NCI-H1694 (cell line): ENCODE measurements around the gene RFX1.

Experiments used
- DNase-seq: peaks from one replicate; lab custom pipeline; 2025; lab: John Stamatoyannopoulos, UW

Gene RFX1

DNA sequence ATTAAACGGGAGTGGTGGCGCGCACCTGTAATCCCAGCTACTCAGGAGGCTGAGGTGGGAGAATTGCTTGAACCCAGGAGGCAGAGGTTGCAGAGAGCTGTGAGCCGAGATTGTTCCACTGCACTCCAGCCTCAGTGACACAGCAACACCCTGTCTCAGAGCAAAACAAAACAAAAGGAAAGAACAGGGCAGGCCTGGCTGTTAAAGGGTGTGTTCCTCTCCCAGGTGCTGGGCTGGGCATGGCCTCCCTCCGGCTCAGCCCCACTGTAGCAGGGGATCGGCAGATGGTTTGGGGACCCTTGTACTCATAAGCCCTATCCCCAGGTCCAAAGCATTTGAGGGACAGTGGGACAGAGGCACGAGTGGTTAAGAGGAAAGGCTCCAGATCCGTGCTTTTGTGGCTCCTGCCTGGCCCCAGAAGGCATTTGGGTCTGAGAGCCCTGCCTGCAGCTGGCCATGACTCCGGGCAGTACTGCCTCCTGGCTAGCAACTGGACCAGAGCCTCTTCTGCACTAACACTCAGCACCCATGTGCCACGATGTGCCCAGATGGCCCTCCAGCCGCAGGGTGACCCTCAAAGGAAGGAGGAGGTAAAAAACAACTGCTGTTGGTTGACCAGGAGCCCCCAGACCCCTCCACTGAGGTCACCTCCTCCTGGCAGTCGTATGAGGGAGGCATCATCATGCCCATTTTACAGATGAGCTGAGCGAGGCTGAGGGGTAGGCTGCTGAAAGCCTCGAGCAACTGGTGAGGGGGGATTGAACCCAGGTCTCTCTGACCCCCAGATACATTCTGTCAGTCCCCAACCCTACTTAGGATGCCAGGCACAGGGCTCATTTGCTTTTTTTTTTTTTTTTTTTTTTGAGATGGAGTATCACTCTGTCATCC is 10.0 kb downstream of the RFX1 start:
- no peak for DNase-seq

DNA sequence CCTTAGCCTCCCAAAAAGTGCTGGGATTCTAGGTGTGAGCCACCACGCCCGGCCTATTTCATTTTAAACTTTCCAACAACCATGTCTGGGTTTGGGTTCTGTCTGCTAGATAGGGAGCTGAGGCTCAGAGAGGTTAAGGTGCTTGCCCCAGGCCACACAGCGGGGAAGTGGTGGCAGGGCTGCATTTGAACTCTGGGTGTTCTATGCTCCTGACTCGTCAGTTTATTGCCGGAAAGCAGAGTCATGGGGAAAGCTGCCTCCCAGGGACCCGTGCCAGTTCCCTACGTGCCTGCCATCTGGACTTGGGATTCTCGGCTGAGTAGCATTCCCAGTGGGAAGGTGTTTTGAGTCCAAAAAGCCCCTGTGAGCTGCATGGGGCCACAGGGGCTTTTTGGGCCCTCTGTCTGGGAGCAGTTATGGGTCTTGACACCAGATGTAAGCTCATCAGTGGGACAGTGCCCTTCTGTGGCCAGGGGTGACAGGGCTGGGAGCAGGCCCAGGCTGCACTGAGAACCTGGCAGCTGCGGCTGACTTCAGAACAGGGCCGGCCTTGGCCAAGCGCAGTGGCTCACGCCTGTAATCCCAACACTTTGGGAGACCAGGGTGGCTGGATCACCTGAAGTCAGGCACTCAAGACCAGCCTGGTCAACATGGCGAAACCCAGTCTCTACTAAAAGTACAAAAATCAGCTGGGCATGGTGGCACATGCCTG is 10.9 kb downstream of the RFX1 start:
- peak; percentile 42 for DNase-seq

DNA sequence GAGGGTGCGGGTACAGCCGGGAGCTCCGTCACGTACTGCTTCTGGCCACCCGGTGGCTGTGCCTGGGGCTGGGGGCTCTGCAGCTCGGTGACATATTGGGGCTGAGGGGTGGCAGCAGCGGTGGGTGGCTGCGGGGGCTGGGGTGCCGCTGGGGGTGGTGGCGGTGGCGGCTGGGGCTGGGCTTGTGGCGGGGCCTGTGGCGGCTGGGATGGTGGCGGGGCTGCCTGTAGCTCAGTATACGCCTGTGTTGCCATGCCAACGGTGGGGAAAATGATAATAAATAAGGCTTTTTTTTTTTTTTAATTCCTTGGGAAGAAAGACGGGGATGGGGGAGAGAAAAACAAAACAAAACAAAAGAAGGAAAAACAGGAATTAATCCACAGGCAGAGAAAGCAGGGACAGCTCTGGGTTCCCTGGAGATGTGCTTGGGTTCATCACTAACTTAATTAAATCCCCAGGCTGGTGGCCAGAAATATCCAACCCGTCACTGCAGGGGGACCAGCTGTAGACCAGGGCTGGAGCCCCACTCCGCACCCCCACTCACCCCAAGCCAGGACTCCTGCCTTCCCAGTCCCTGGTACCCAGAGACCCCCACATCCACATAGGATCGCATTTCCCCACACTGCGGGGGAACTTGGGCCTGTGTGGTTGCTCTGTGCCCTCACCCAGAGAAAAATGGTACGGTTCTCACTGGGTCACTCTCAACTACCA is 12.4 kb downstream of the RFX1 start:
- DNase-seq, result no peak

DNA sequence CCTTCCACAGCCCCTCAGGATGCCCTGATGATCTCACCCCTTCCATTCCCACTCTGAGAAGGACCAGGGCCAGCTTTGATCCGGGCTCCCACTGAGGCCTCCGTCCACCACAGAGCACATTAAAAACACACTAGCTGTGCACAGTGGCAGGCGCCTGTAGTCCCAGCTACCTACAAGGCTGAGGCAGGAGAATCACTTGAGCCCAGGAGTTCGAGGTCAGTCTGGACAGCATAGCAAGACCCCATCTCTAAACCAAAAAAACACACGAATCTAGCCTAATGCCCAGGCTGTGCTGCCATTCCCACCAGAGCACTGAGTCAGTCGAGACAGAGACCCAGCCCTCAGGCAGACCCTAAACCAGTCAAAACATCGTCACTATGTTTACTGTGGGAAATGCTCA is 14.1 kb downstream of the RFX1 start:
- DNase-seq, result no peak

DNA sequence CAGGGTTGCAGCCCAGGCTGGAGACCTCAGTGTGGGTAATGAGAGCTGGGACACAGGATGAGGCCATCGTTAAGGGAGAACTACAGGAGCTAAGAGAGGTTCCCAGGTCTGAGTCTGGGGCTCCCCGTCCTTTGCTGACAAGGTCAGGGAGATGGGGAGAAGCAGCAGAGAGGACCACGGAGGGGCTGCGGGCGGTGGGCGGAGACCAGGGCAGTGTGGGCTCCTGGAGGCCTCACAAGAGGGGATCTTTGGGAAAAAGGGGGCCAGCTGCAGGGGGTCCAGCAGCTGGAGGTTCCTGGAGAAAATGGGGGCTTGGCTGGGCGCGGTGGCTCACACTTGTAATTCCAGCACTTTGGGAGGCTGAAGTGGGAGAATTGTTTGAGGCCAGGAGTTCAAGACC is 16.0 kb downstream of the RFX1 start:
- DNase-seq, result no peak

- no peak for DNase-seq
These were observed 16.6 kb downstream of the RFX1 start for GRCh38 chr19:13989487-13989886.

- DNase-seq, result no peak
These were observed 18.8 kb downstream of the RFX1 start for GRCh38 chr19:13987101-13987890.

- no peak for DNase-seq
These were observed 19.7 kb downstream of the RFX1 start for GRCh38 chr19:13986348-13986904.

DNA sequence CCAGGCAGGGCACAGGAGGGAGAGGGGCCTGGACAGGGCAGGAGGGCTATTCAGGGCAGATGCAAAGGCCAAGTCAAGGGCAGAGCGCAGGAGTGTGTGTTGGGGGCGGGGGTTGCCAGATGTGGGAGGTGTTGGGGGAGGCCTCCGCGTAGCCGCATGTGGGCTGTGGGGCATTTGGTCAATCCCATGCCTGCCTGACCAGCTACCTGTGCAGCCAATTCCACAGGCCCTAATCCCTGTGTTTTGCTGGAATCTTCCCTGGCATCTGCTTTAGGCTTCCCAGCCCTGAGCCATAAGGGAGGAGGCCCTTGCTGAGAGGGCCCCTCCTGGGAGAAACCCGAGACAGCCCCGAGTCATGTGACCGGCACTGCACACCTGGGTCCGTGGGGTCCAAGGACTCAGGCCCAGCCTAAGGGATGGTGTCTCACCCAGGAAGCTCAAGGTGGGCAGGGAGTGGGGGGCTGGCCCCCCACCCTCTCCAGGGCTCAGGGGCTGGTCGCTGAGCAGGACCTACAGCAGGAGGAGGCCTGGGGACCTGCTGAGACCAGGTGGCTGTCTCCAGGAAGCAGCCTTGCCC is 20.3 kb downstream of the RFX1 start:
- DNase-seq, result no peak

GRCh38 chr19:13984875-13985741 is 21.0 kb downstream of the RFX1 start:
- no peak for DNase-seq

GRCh38 chr19:13984186-13984585 is 21.9 kb downstream of the RFX1 start:
- DNase-seq, result no peak

DNA sequence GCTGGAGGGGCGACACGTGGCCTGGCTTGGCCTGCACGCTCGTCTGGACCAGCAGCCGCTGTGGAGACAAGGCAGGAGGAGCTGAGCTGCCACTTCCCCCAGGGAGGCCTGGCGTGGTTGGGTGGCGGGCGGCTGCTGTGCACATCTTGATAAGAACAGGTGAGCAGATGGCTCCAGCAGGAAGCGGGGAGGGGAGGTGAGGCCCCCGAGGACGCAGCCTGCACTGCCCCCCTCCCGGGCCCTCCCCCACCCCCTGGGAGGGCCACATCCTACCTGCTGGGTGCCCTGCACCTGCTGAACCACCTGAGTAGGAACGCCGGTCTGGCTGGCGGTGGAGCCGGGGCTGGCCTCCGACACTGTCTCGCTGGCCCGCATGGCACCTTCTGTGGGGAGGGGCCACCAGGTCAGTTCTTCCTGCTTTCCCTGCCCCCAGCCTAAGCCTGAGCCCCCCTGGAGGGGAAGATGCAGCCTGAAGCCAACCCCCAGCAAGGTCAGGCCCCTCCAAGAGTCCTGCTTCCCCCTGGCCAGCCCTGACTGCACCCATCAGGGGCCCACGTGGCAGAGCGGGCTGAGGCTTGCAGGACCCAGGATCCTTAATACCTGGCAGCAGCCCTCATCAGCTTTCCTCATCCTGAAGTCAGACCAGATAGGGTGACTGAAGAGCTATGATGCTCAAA is 22.8 kb downstream of the RFX1 start:
- no peak for DNase-seq

DNA sequence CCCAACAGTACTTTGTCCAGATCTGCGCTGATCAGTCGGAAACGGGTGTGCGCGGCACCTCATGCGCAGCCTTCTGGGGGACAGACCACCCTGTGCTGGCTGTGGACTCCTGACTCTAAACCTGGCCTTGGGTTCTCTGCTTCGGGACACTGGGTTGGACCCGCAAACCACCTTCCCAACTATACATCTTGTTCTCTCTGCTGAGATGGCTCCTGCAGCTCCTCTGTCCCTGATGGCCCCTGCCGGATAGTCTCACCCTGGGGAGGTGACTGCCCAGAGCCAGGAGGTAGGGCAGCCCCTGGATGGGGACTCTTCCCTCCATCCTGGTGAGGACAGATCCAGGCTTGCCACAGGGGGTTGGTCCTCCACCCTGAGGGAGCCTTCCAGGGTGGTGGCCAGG is 23.3 kb downstream of the RFX1 start:
- DNase-seq, result no peak

DNA sequence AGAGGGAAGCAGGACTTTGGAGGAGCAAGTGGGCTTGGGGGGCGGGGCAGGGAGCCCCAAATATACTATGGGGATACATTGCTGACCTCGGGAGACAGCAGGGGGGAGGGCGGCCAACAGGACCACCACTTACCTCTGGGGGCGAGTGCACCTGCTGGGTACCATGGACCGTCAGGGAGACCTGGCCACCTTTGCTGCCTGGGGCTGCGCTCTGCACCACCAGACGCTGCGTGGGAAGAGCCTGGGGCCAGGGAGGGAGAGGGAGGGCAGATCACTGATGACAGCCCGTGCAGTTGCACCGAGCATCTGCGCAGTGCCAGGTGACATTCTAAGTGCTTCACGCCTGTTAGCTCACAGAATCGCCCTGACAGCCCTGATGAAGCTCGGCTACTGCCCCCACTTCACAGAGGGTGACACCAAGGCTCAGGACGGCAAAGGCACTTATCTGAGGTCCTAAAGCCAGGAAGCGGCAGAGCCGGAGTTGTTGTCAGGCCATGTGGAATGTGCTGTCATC is 24.1 kb downstream of the RFX1 start:
- no peak for DNase-seq

GRCh38 chr19:13981467-13981866 is 24.7 kb downstream of the RFX1 start:
- DNase-seq, result no peak

DNA sequence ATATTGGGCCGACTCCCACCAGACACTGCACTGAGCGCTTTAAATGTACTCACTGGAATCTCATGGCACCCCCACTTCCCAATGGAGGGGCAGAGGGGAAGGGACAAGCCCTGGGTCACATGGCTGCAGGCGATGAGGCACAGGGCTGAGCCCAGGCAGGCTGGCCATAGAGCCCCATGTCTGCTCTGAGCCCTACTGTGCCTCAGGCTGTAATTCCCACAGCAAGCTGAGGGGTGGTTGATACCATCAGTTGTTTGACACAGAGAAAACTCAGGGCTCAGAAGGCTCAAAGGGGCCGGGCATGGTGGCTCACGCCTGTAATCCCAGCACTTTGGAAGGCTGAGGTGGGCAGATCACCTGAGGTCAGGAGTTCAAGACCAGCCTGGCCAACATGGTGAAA is 25.1 kb downstream of the RFX1 start:
- DNase-seq, result no peak

DNA sequence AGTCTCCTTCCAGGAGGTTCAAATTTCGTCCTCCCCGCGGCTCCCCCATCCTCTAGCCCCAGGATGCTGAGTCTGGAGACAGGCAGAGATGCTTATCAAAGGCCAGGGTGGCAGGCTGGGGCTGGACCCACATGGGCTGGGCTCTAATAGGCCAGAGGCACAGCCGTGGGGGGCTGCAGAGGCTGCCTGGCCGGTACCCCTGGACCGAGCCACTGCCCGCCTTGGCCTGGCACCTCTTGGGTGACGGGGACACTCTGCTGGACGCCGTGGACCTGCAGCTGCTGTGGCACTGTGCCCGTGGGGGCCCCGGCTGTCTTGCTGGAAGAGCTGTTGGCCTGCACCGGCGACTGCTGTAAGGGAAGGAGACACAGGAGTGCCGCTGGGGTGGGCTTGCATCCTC is 25.8 kb downstream of the RFX1 start:
- DNase-seq, result no peak

GRCh38 chr19:13979686-13980085 is 26.4 kb downstream of the RFX1 start:
- DNase-seq, result no peak

- no peak for DNase-seq
These were observed 26.9 kb downstream of the RFX1 start for GRCh38 chr19:13979244-13979615.
